Stimulated activated CD8-positive, alpha-beta memory T cell treated with anti-CD3 and anti-CD28 coated beads, Interleukin-15, amount 100 ng/mL, for 1 hour (primary cell): Measurements from ENCODE around the gene RPP14.

Source experiments
- DNase-seq: peaks from one replicate; pipeline ENCODE4 v3.0.0-alpha.2; 2020; ENCODE audit warnings: low read depth

RPP14 gene

GRCh38 chr3:58291671-58292338 lies 14.2 kb upstream of the RPP14 start:
- no peak for DNase-seq

- DNase-seq: no peak
These were observed 13.2 kb upstream of the RPP14 start for GRCh38 chr3:58292866-58293265.

- DNase-seq: no peak
These were observed 12.5 kb upstream of the RPP14 start for GRCh38 chr3:58293516-58293915.

- DNase-seq: no peak
These were observed 9.8 kb upstream of the RPP14 start for GRCh38 chr3:58296269-58296668.

- no peak for DNase-seq
These were observed 9.2 kb upstream of the RPP14 start for GRCh38 chr3:58296843-58297242.

GRCh38 chr3:58298190-58298589 lies 7.9 kb upstream of the RPP14 start:
- DNase-seq: no peak

- no peak for DNase-seq
These were observed 7.0 kb upstream of the RPP14 start for GRCh38 chr3:58299075-58299474.

GRCh38 chr3:58299839-58300516 lies 6.1 kb upstream of the RPP14 start:
- DNase-seq: no peak

- no peak for DNase-seq
These were observed 1.7 kb downstream of the RPP14 start for GRCh38 chr3:58307639-58308215.

- no peak for DNase-seq
These were observed 2.7 kb downstream of the RPP14 start for GRCh38 chr3:58308728-58309127.

GRCh38 chr3:58317811-58318210 lies 11.8 kb downstream of the RPP14 start:
- DNase-seq: no peak

- DNase-seq: no peak
These were observed 15.7 kb downstream of the RPP14 start for GRCh38 chr3:58321791-58322190.

- DNase-seq: no peak
These were observed 16.7 kb downstream of the RPP14 start for GRCh38 chr3:58322793-58323192.

GRCh38 chr3:58323529-58324390 lies 17.7 kb downstream of the RPP14 start:
- DNase-seq: no peak

GRCh38 chr3:58324391-58325390 lies 18.6 kb downstream of the RPP14 start:
- DNase-seq: no peak

GRCh38 chr3:58325525-58325992 lies 19.5 kb downstream of the RPP14 start:
- DNase-seq: no peak

- DNase-seq: no peak
These were observed 20.3 kb downstream of the RPP14 start for GRCh38 chr3:58326267-58326900.

- DNase-seq: no peak
These were observed 23.3 kb downstream of the RPP14 start for GRCh38 chr3:58329150-58329921.

- no peak for DNase-seq
These were observed 23.9 kb downstream of the RPP14 start for GRCh38 chr3:58329922-58330413.
